Right lobe of liver (tissue), 4 donors: ENCODE measurements around the gene BRD1.

ENCODE experiments used
- POLR2A ChIP-seq: fragments of 450-650 bp; IDR thresholded peaks from one replicate; pipeline ENCODE4 v1.6.1; 2017; ENCODE audit warnings: antibody characterized with exemption, mild to moderate bottlenecking
- TF ChIP-seq, protein P1 (sequence below), 4 donors: fragments of 200-600 bp in 3 of 4; fragments of 450-650 bp in 1 of 4; IDR thresholded peaks; one replicate each; pipeline versions ENCODE4 v1.5.1 to v1.8.0; 2016 to 2022; ENCODE audit warnings: antibody characterized with exemption in 4 of 4, mild to moderate bottlenecking in 2 of 4
- donor health status: DM: no; HTN: no; CAD: no.
- donor health status: DM: no; HTN: no; CAD: no.
- donor health status: DM: no; HTN: yes; CAD: no.

- TF ChIP-seq, protein P1, sequence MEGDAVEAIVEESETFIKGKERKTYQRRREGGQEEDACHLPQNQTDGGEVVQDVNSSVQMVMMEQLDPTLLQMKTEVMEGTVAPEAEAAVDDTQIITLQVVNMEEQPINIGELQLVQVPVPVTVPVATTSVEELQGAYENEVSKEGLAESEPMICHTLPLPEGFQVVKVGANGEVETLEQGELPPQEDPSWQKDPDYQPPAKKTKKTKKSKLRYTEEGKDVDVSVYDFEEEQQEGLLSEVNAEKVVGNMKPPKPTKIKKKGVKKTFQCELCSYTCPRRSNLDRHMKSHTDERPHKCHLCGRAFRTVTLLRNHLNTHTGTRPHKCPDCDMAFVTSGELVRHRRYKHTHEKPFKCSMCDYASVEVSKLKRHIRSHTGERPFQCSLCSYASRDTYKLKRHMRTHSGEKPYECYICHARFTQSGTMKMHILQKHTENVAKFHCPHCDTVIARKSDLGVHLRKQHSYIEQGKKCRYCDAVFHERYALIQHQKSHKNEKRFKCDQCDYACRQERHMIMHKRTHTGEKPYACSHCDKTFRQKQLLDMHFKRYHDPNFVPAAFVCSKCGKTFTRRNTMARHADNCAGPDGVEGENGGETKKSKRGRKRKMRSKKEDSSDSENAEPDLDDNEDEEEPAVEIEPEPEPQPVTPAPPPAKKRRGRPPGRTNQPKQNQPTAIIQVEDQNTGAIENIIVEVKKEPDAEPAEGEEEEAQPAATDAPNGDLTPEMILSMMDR (IDR thresholded peaks at IDR 0.05): no peak
- TF ChIP-seq POLR2A: no peak
Measured at GRCh38 chr22:49797706-49798105, 30.0 kb downstream of the BRD1 start.
